MM.1S (cell line): ENCODE measurements around the gene DPH3.

Experiments
- DNase-seq: peaks from one replicate; pipeline ENCODE4 v3.0.0-alpha.2; 2015
- H2AFZ ChIP-seq: fragments of 300-600 bp; sonication (generic); 2 replicates; pipeline ENCODE4 v1.6.0; 2016; ENCODE audit warnings: antibody characterized with exemption, low read length
- H3F3A ChIP-seq: fragments of 300-600 bp; sonication (generic); 2 replicates; pipeline ENCODE4 v1.6.1; 2016; ENCODE audit warnings: mild to moderate bottlenecking, antibody characterized with exemption, low read length, moderate library complexity, mixed read lengths; ENCODE audit not compliant: insufficient read depth
- H3K27ac ChIP-seq: fragments of 300-600 bp; sonication (generic); 2 replicates; pipeline ENCODE4 v1.5.1; 2016; ENCODE audit warnings: mild to moderate bottlenecking, low read length
- H3K27me3 ChIP-seq: fragments of 300-600 bp; sonication (generic); replicated peaks from 2 replicates; pipeline ENCODE4 v1.6.0; 2016; ENCODE audit warnings: low read length; ENCODE audit not compliant: insufficient read depth
- H3K36me3 ChIP-seq: fragments of 300-600 bp; sonication (generic); replicated peaks from 2 replicates; pipeline ENCODE4 v1.6.1; 2016; ENCODE audit warnings: mild to moderate bottlenecking, low read length, mixed read lengths; ENCODE audit not compliant: insufficient read depth
- H3K4me1 ChIP-seq: fragments of 300-600 bp; sonication (generic); 2 replicates; pipeline ENCODE4 v1.6.1; 2016; ENCODE audit warnings: low read length, mixed read lengths
- H3K4me2 ChIP-seq: fragments of 300-600 bp; sonication (generic); 2 replicates; pipeline ENCODE4 v1.6.0; 2016; ENCODE audit warnings: low read depth, low read length
- H3K4me3 ChIP-seq: fragments of 300-600 bp; sonication (generic); 2 replicates; pipeline ENCODE4 v1.5.1; 2016; ENCODE audit warnings: low read length, mixed read lengths
- H3K79me2 ChIP-seq: fragments of 300-600 bp; sonication (generic); 2 replicates; pipeline ENCODE4 v1.6.1; 2016; ENCODE audit warnings: mixed run types, low read length, mixed read lengths
- H3K9ac ChIP-seq: fragments of 300-600 bp; sonication (generic); 2 replicates; pipeline ENCODE4 v1.6.1; 2016; ENCODE audit warnings: low read length, mixed read lengths
- H3K9me2 ChIP-seq: fragments of 300-600 bp; sonication (generic); replicated peaks from 2 replicates; pipeline ENCODE4 v1.6.1; 2016; ENCODE audit warnings: mild to moderate bottlenecking, low read length, mixed read lengths; ENCODE audit not compliant: insufficient read depth
- H3K9me3 ChIP-seq: fragments of 300-600 bp; sonication (generic); replicated peaks from 2 replicates; pipeline ENCODE4 v1.6.1; 2016; ENCODE audit warnings: mild to moderate bottlenecking, low read length, mixed read lengths; ENCODE audit not compliant: insufficient read depth
- H4K20me1 ChIP-seq: fragments of 300-600 bp; sonication (generic); 2 replicates; pipeline ENCODE4 v1.6.1; 2016; ENCODE audit warnings: mild to moderate bottlenecking, low read length, moderate library complexity, mixed read lengths; ENCODE audit not compliant: insufficient read depth
- EZH2 ChIP-seq: fragments of 300-600 bp; sonication (generic); optimal IDR thresholded peaks from 2 replicates; pipeline ENCODE3; 2017; ENCODE audit warnings: low read depth, mild to moderate bottlenecking, antibody characterized with exemption, low read length, mixed read lengths
- EZH2phosphoT487 ChIP-seq: fragments of 300-600 bp; sonication (generic); IDR thresholded peaks from 2 replicates; pipeline ENCODE4 v1.6.1; 2018; ENCODE audit warnings: antibody characterized with exemption, low read length
- TF ChIP-seq, protein P1 (sequence below): fragments of 300-600 bp; sonication (generic); IDR thresholded peaks from 2 replicates; pipeline ENCODE4 v1.5.1; 2016; ENCODE audit warnings: antibody characterized with exemption, low read length, mixed read lengths

Gene DPH3

DNA sequence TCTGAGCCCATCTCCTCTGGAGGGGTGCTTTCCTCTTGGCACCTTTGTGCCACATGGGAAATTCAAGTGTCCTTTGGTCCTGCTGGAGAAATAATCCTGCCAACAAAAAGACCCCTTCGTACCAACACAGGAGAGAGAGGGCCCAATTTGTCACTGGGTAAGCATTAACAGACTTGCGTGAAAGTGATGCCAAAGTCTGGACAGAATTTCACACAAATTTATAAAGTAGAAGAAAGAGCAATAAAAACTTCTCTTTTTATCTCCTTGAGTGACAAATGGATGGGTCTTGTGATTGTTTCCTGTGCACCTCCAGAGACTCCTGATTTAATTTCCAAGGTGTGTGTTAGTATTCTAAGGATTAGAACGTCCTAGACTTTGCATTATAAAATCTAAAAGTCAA is 14.9 kb downstream of the DPH3 start:
- H3K36me3 ChIP-seq: no peaks in the 10 kb centered on the region
- no peak overlapping the region for H2AFZ ChIP-seq
- no peaks in the 10 kb centered on the region for H3K9me3 ChIP-seq
- no peak overlapping the region for H3K4me2 ChIP-seq
- H3K27ac ChIP-seq: no peak overlapping the region
- no peaks in the 10 kb centered on the region for H3F3A ChIP-seq
- no peaks in the 10 kb centered on the region for H4K20me1 ChIP-seq
- H3K79me2 ChIP-seq: no peaks in the 10 kb centered on the region
- TF ChIP-seq, protein P1, sequence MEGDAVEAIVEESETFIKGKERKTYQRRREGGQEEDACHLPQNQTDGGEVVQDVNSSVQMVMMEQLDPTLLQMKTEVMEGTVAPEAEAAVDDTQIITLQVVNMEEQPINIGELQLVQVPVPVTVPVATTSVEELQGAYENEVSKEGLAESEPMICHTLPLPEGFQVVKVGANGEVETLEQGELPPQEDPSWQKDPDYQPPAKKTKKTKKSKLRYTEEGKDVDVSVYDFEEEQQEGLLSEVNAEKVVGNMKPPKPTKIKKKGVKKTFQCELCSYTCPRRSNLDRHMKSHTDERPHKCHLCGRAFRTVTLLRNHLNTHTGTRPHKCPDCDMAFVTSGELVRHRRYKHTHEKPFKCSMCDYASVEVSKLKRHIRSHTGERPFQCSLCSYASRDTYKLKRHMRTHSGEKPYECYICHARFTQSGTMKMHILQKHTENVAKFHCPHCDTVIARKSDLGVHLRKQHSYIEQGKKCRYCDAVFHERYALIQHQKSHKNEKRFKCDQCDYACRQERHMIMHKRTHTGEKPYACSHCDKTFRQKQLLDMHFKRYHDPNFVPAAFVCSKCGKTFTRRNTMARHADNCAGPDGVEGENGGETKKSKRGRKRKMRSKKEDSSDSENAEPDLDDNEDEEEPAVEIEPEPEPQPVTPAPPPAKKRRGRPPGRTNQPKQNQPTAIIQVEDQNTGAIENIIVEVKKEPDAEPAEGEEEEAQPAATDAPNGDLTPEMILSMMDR: no peak
- no peak for TF ChIP-seq EZH2phosphoT487
- TF ChIP-seq EZH2: no peak
- no peaks in the 10 kb centered on the region for H3K4me1 ChIP-seq
- DNase-seq: no peak
- H3K9me2 ChIP-seq: no peaks in the 10 kb centered on the region
- H3K9ac ChIP-seq: no peak overlapping the region
- no peak overlapping the region for H3K4me3 ChIP-seq
- H3K27me3 ChIP-seq: no peaks in the 10 kb centered on the region

DNA sequence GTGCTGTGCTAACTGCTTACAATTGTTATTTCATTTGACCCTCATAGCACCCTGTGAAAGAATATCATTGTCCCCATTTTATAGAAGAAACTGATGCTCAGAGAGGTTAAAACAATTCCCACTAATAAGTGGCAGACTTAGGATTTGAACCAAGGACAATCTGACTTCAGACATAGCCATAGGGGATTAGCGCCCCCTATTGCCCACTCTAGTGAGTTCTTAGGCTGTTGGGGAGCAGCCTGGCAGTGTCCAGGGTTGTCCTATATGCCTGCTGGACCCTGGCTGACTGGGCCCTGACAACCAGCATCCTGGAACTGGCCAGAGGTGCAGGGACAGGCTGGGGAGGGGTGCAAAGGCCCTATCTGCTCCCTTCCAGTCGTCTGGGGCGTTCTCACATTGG is 15.4 kb downstream of the DPH3 start:
- no peaks in the 10 kb centered on the region for H3F3A ChIP-seq
- peak; percentile 14 for DNase-seq
- no peak overlapping the region for H2AFZ ChIP-seq
- no peaks in the 10 kb centered on the region for H3K9me3 ChIP-seq
- H3K4me2 ChIP-seq: no peak overlapping the region
- no peak overlapping the region for H3K27ac ChIP-seq
- H3K4me1 ChIP-seq: no peaks in the 10 kb centered on the region
- no peaks in the 10 kb centered on the region for H3K27me3 ChIP-seq
- no peaks in the 10 kb centered on the region for H3K9me2 ChIP-seq
- no peaks in the 10 kb centered on the region for H4K20me1 ChIP-seq
- TF ChIP-seq EZH2phosphoT487 (no peak), EZH2 (no peak)
- TF ChIP-seq, protein P1: peak; percentile 43
- no peaks in the 10 kb centered on the region for H3K79me2 ChIP-seq
- H3K9ac ChIP-seq: no peak overlapping the region
- no peaks in the 10 kb centered on the region for H3K36me3 ChIP-seq
- H3K4me3 ChIP-seq: no peak overlapping the region

DNA sequence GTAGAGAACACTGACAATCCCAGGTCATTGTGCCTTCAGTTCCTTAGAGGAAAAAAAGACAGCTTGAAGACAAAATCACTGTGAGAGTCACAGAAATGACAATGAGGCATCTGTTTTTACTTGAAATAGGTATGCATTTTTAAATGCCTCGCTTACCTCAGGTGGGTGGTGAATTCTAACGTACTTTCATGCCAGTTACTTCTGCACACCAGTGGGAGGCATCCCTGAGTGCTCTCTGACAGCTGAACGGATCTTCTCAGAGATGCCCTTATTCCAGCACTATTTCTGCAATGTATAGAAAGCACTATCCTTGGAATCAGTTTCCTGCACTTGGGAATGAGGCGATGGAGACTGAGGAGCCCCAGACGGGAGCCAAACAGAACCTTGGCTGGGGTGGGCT is 16.2 kb downstream of the DPH3 start:
- Histone ChIP-seq H3K27ac (no peak overlapping the region), H3F3A (no peaks in the 10 kb centered on the region), H4K20me1 (no peaks in the 10 kb centered on the region), H3K4me1 (no peaks in the 10 kb centered on the region), H3K4me3 (no peak overlapping the region), H3K9ac (no peak overlapping the region), H3K9me2 (no peaks in the 10 kb centered on the region), H3K79me2 (no peaks in the 10 kb centered on the region), H3K4me2 (no peak overlapping the region), H3K36me3 (no peaks in the 10 kb centered on the region), H3K9me3 (no peaks in the 10 kb centered on the region), H3K27me3 (no peaks in the 10 kb centered on the region), H2AFZ (no peak overlapping the region)
- TF ChIP-seq, protein P1: no peak
- TF ChIP-seq EZH2 (no peak), EZH2phosphoT487 (no peak)
- no peak for DNase-seq
